Tibial artery (tissue), 4 donors: ENCODE measurements around the gene SCAF8.

ENCODE experiments used
- DNase-seq, 2 donors: peaks; one replicate each; pipeline ENCODE4 v3.0.0-alpha.2; 2019
- H3K27ac ChIP-seq, 2 donors: fragments of 200-600 bp; sonication (generic) in 1 of 2; 1 replicate in 1 of 2; 2 replicates in 1 of 2; pipeline ENCODE4 v1.5.1; 2018 to 2019; ENCODE audit warnings: mild to moderate bottlenecking in 1 of 2
- H3K27me3 ChIP-seq, 2 donors: fragments of 200-600 bp; sonication (generic) in 1 of 2; one replicate each; pipeline versions ENCODE4 v1.5.1 to v1.6.0; 2016 to 2019
- H3K36me3 ChIP-seq, 3 donors: fragments of 200-600 bp; sonication (generic) in 2 of 3; one replicate each; pipeline ENCODE4 v1.5.1; 2016 to 2019; ENCODE audit warnings: mild to moderate bottlenecking in 2 of 3
- H3K4me1 ChIP-seq, 4 donors: fragments of 200-600 bp; sonication (generic) in 2 of 4; 1 replicate in 3 of 4; 2 replicates in 1 of 4; pipeline ENCODE4 v1.5.1; 2016 to 2019
- H3K4me3 ChIP-seq, 2 donors: fragments of 200-600 bp; sonication (generic) in 1 of 2; 1 replicate in 1 of 2; 2 replicates in 1 of 2; pipeline ENCODE4 v1.5.1; 2018 to 2019; ENCODE audit warnings: mild to moderate bottlenecking in 2 of 2
- H3K9me3 ChIP-seq, 3 donors: fragments of 200-600 bp; sonication (generic) in 1 of 3; one replicate each; pipeline ENCODE4 v1.5.1; 2016 to 2019
- CTCF ChIP-seq, 2 experiments: fragments of 200-600 bp in 1 of 2; fragments of 450-650 bp in 1 of 2; IDR thresholded peaks; one replicate each; pipeline ENCODE4 v1.5.1; 2017 to 2019; ENCODE audit warnings: antibody characterized with exemption in 2 of 2, mild to moderate bottlenecking in 1 of 2, moderate library complexity in 1 of 2
- intact Hi-C: fragments of 100-400 bp; cut with DNase I; formaldehyde crosslinking; loops from one replicate; pipeline ENCODE4 v1.15.0; 2023; ENCODE audit warnings: low total_unique reads

The SCAF8 gene

GRCh38 chr6:154861825-154862224, 128.6 kb downstream of the SCAF8 start:
- no peak overlapping the region for H3K27ac ChIP-seq
- peaks cover 0 to 11% (median 3%) of the 10 kb centered on the region in 4 donors for H3K4me1 ChIP-seq
- TF ChIP-seq CTCF (IDR thresholded peaks at IDR 0.05): no peak
- no peaks in the 10 kb centered on the region for H3K27me3 ChIP-seq
- no peak for DNase-seq
- H3K9me3 ChIP-seq: no peaks in the 10 kb centered on the region
- no peak overlapping the region for H3K4me3 ChIP-seq
- intact Hi-C loops: no loop called here
- no peaks in the 10 kb centered on the region for H3K36me3 ChIP-seq

- intact Hi-C loops: no loop called here
- Histone ChIP-seq H3K27ac (no peak overlapping the region), H3K9me3 (no peaks in the 10 kb centered on the region), H3K27me3 (no peaks in the 10 kb centered on the region), H3K36me3 (no peaks in the 10 kb centered on the region), H3K4me1 (peaks cover 0 to 12% (median 3%) of the 10 kb centered on the region in 4 donors), H3K4me3 (no peak overlapping the region)
- DNase-seq: no peak
- no peak for TF ChIP-seq CTCF (IDR thresholded peaks at IDR 0.05)
Observed at GRCh38 chr6:154862536-154862935, 129.3 kb downstream of the SCAF8 start.

GRCh38 chr6:154864066-154864430, 130.8 kb downstream of the SCAF8 start:
- H3K9me3 ChIP-seq: no peaks in the 10 kb centered on the region
- no peak overlapping the region for H3K27ac ChIP-seq
- no peaks in the 10 kb centered on the region for H3K36me3 ChIP-seq
- TF ChIP-seq CTCF (IDR thresholded peaks at IDR 0.05): no peak
- peaks cover 0 to 16% (median 3%) of the 10 kb centered on the region in 4 donors for H3K4me1 ChIP-seq
- H3K4me3 ChIP-seq: no peak overlapping the region
- H3K27me3 ChIP-seq: no peaks in the 10 kb centered on the region
- DNase-seq: no peak
- intact Hi-C loops: no loop called here

GRCh38 chr6:154865291-154865690, 132.1 kb downstream of the SCAF8 start:
- Histone ChIP-seq H3K27me3 (no peaks in the 10 kb centered on the region), H3K27ac (no peak overlapping the region), H3K9me3 (no peaks in the 10 kb centered on the region), H3K4me1 (peaks cover 0 to 16% (median 3%) of the 10 kb centered on the region in 4 donors), H3K4me3 (no peak overlapping the region), H3K36me3 (no peaks in the 10 kb centered on the region)
- no peak for TF ChIP-seq CTCF (IDR thresholded peaks at IDR 0.05)
- intact Hi-C loops: no loop called here
- no peak for DNase-seq

GRCh38 chr6:154868143-154868594, 135.0 kb downstream of the SCAF8 start:
- Histone ChIP-seq H3K4me3 (no peak overlapping the region), H3K9me3 (no peaks in the 10 kb centered on the region), H3K27me3 (no peaks in the 10 kb centered on the region), H3K36me3 (no peaks in the 10 kb centered on the region), H3K4me1 (peaks cover 0 to 16% (median 3%) of the 10 kb centered on the region in 4 donors), H3K27ac (no peak overlapping the region)
- peak; percentile 63 to 70 for TF ChIP-seq CTCF (IDR thresholded peaks at IDR 0.05)
- intact Hi-C loops: no loop called here
- no peak for DNase-seq
